Natural killer cell (primary cell): ENCODE results near the gene MAP4K2. TPM values are rescaled to one million over a fixed set of nuclear protein-coding genes. Genes with fewer than 3 reads are reported as not detected.

Experiments used
- ATAC-seq, 3 donors: fragments of 150-1000 bp in 2 of 3; fragments of 200-7000 bp in 1 of 3; cut with Tn5 transposase; 1 replicate in 1 of 3; 2 replicates in 2 of 3; pipeline ENCODE4 v1.10.0; 2021; ENCODE audit warnings: mild to moderate bottlenecking in 2 of 3, moderate library complexity in 2 of 3
- DNase-seq, 2 donors: peaks; one replicate each; pipeline versions ENCODE4 v3.0.0 to v3.0.0-alpha.2; 2013 to 2021; ENCODE audit warnings: mixed read lengths in 1 of 2
- H3K27ac ChIP-seq: one replicate; pipeline ENCODE4 v1.5.1; 2013; ENCODE audit warnings: mild to moderate bottlenecking, low read length
- H3K27me3 ChIP-seq: one replicate; pipeline ENCODE4 v1.6.1; 2013; ENCODE audit warnings: low read length; ENCODE audit not compliant: control insufficient read depth, insufficient read depth
- H3K36me3 ChIP-seq: one replicate; pipeline ENCODE4 v1.6.1; 2013; ENCODE audit warnings: low read length; ENCODE audit not compliant: control insufficient read depth, insufficient read depth
- H3K4me1 ChIP-seq: one replicate; pipeline ENCODE4 v1.6.1; 2013; ENCODE audit warnings: low read length; ENCODE audit not compliant: control insufficient read depth, insufficient read depth
- H3K4me3 ChIP-seq: one replicate; pipeline ENCODE4 v1.5.1; 2013; ENCODE audit warnings: low read length
- H3K9me3 ChIP-seq: one replicate; pipeline ENCODE4 v1.6.1; 2013; ENCODE audit warnings: low read length; ENCODE audit not compliant: control insufficient read depth, insufficient read depth
- H3K27ac Mint-ChIP-seq, 2 donors: one replicate each; pipeline ENCODE4 v1.8.0; 2022; ENCODE audit warnings: mild to moderate bottlenecking in 2 of 2, mixed read lengths in 2 of 2, moderate library complexity in 1 of 2
- H3K27me3 Mint-ChIP-seq, 2 donors: one replicate each; pipeline ENCODE4 v1.8.0; 2022; ENCODE audit warnings: low read depth in 2 of 2, mixed read lengths in 2 of 2
- H3K36me3 Mint-ChIP-seq: one replicate; pipeline ENCODE4 v1.8.0; 2022; ENCODE audit warnings: mixed read lengths
- H3K4me1 Mint-ChIP-seq, 2 donors: one replicate each; pipeline ENCODE4 v1.8.0; 2022; ENCODE audit warnings: mixed read lengths in 2 of 2
- H3K4me3 Mint-ChIP-seq: one replicate; pipeline ENCODE4 v1.8.0; 2022; ENCODE audit warnings: mild to moderate bottlenecking, moderate library complexity, mixed read lengths
- H3K9me3 Mint-ChIP-seq, 2 donors: one replicate each; pipeline ENCODE4 v1.8.0; 2022; ENCODE audit warnings: mixed read lengths in 2 of 2
- WGBS: methylation state at CpG from one replicate; pipeline ENCODE4 v1.1.7; 2013; ENCODE audit warnings: missing lambda C conversion rate; ENCODE audit not compliant: insufficient coverage; 5-methylcytosine and 5-hydroxymethylcytosine counted together
- intact Hi-C: fragments of 100-400 bp; cut with micrococcal nuclease; formaldehyde crosslinking; loops from one replicate; pipeline ENCODE4 v1.14.2; 2022
- total RNA-seq, 4 donors: library from RNA; stranded (reverse); fragments of 120-200 nt in 1 of 4; gene quantifications; one replicate each; pipeline versions ENCODE4 v1.2.3 to v1.2.4, GENCODE V29; 2013 to 2022
- TF ChIP-seq, protein P1 (sequence below): fragments of 200-600 bp; IDR thresholded peaks from one replicate; pipeline ENCODE4 v1.8.0; 2022; ENCODE audit warnings: antibody characterized with exemption

The MAP4K2 gene
- total RNA-seq, 3 donors from 2014 or later (not counting 1 experiment from before 2014, with no cell fraction given) = 38.3 to 40.6 (median 38.7) TPM

DNA sequence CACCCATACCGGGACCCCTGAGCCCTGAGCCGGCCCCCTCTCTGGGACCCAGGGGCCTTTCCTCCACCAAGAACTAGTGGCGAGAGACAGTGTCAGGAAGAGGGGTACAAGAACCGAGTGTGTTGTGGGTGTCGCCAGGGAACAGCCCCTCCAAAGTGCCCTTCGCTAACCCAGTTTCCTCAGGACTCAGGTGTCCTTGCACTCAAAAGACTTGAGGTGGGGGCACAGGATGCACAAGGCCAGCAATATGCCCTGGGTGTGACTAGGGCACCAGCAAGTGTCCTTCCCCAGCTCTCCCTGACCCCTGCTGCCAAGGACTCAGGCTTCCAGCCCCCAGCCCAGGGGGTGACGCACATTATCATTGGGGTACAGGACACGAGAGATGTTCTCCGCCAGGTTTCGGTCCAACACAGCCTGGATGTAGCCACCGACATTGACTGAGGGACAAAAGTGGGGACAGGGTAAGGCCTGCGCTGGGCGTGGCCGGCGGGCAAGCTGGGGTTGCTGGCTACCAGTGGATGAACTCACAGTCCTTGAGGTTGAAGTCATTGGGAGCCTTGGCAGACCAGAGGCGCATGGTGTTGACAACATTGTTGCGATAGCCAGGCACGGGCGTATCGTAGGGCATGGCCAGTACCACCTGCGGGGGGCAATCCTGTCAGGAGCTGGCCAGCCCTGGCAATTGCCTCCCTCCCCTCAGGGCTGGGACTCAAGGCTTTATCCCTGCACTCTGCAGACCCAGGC, 47.9 kb downstream of the MAP4K2 start:
- H3K4me1 Mint-ChIP-seq = peaks cover 22 to 33% of the 10 kb centered on the region in 2 donors
- H3K27me3 ChIP-seq = no peaks in the 10 kb centered on the region
- peaks cover 50% of the 10 kb centered on the region for H3K4me1 ChIP-seq
- no peak overlapping the region for H3K4me3 ChIP-seq
- TF ChIP-seq, protein P1, sequence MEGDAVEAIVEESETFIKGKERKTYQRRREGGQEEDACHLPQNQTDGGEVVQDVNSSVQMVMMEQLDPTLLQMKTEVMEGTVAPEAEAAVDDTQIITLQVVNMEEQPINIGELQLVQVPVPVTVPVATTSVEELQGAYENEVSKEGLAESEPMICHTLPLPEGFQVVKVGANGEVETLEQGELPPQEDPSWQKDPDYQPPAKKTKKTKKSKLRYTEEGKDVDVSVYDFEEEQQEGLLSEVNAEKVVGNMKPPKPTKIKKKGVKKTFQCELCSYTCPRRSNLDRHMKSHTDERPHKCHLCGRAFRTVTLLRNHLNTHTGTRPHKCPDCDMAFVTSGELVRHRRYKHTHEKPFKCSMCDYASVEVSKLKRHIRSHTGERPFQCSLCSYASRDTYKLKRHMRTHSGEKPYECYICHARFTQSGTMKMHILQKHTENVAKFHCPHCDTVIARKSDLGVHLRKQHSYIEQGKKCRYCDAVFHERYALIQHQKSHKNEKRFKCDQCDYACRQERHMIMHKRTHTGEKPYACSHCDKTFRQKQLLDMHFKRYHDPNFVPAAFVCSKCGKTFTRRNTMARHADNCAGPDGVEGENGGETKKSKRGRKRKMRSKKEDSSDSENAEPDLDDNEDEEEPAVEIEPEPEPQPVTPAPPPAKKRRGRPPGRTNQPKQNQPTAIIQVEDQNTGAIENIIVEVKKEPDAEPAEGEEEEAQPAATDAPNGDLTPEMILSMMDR = no peak
- no peak overlapping the region for H3K27ac ChIP-seq
- intact Hi-C loops = no loop called here
- H3K27ac Mint-ChIP-seq = no peak overlapping the region
- H3K36me3 ChIP-seq = peaks cover 24% of the 10 kb centered on the region
- ATAC-seq (no peak), DNase-seq (no peak)
- WGBS = 95% methylated on average over 21 of the region's 21 CpGs
- H3K4me3 Mint-ChIP-seq = no peak overlapping the region
- H3K9me3 Mint-ChIP-seq = no peaks in the 10 kb centered on the region
- no peaks in the 10 kb centered on the region for H3K27me3 Mint-ChIP-seq
- H3K36me3 Mint-ChIP-seq = no peaks in the 10 kb centered on the region
- no peaks in the 10 kb centered on the region for H3K9me3 ChIP-seq

DNA sequence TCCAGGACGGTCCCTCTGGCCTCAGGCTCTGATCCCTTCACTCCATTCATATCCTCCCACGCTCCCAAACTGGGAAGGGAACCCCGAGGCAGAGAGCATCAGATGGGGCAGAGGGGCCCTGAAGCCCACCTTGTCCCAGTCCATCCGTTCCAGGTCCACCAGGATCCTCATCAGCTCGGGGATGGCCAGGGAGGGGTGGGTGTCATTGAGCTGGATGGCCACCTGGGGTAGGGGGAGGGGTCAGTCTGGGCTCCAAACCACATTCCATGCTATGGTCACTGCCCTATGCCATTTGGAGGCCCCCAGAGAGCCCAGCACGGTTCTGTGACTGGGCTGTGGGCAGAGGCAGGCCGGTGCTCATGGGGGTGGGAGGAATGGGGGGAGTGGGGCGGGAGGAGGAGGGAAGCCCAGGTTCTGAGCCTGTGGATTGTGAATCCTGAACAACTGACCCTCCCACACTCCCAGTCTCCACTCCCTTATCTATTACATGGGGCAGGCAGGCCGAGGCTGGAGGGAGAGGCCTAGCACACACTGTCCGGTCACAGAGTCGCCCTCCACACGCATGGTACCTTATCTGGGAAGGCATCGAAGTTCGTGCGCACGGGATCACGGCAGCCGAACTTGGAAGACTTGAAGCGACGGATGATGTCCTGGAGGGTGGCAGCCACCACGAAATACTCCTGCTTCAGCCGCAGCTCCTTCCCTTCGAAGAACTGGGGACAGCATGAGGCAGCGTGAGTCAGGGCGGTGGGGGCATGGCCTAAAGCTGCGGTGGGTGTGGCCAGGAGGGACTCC, 48.7 kb downstream of the MAP4K2 start:
- 95% methylated on average over 23 of the region's 26 CpGs for WGBS
- no peak overlapping the region for H3K27ac Mint-ChIP-seq

DNA sequence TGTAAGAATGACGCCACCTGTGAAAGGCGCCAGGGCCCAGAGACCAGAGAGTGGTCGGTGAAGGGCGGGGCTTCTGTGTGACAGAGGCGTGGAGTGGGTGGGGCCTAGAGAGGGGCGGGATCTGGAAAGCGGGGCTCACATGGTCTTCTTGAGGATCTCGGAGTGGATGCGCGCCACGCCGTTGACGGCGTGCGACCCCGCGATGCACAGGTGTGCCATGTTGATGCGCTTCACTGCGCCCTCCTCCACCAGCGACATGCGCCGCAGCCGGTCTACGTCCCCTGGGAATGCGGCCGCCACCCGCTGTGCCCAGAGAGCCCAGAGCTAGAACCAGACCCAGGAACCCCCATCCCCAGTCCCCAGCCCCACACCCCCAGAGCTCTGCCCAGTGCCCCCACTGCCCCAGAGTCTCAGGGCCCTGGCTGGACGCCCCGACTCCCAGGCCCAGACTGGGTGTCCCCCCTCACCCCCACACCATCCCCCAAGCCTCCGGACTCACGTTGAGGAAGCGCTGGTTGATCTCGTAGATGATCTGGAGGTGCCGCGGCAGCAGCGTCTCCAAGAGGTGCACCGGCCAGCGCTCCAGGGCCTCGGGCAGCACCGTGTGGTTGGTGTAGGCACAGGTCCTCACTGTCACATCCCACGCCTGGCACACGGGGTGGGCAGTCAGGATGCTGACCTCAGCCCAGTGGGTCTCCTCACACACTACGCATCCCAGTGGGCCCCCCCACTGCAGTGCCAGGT, 49.5 kb downstream of the MAP4K2 start:
- no peak for ATAC-seq
- 95% methylated on average over 43 of the region's 43 CpGs for WGBS

More for the DNA sequence above, 48.7 kb downstream of the MAP4K2 start:
- Mint-ChIP-seq H3K9me3 (no peaks in the 10 kb centered on the region), H3K27me3 (no peaks in the 10 kb centered on the region), H3K36me3 (no peaks in the 10 kb centered on the region), H3K4me1 (peaks cover 15 to 25% of the 10 kb centered on the region in 2 donors), H3K4me3 (no peak overlapping the region)
- intact Hi-C loops = no loop called here
- Histone ChIP-seq H3K4me3 (no peak overlapping the region), H3K4me1 (peaks cover 43% of the 10 kb centered on the region), H3K9me3 (no peaks in the 10 kb centered on the region), H3K27me3 (no peaks in the 10 kb centered on the region), H3K36me3 (peaks cover 24% of the 10 kb centered on the region), H3K27ac (no peak overlapping the region)
- TF ChIP-seq, protein P1 = no peak
- DNase-seq = no peak
- ATAC-seq = no peak

More for the DNA sequence above, 49.5 kb downstream of the MAP4K2 start:
- no peak overlapping the region for H3K27ac Mint-ChIP-seq
- no peak overlapping the region for H3K4me3 Mint-ChIP-seq
- TF ChIP-seq, protein P1 = no peak
- H3K27me3 ChIP-seq = no peaks in the 10 kb centered on the region
- H3K36me3 ChIP-seq = peaks cover 24% of the 10 kb centered on the region
- no peak for DNase-seq
- H3K27me3 Mint-ChIP-seq = no peaks in the 10 kb centered on the region
- H3K4me3 ChIP-seq = no peak overlapping the region
- no peaks in the 10 kb centered on the region for H3K9me3 ChIP-seq
- H3K4me1 Mint-ChIP-seq = peaks cover 14 to 23% of the 10 kb centered on the region in 2 donors
- H3K9me3 Mint-ChIP-seq = no peaks in the 10 kb centered on the region
- no peaks in the 10 kb centered on the region for H3K36me3 Mint-ChIP-seq
- H3K4me1 ChIP-seq = peaks cover 36% of the 10 kb centered on the region
- no peak overlapping the region for H3K27ac ChIP-seq
- intact Hi-C loops = no loop called here
